Brain microvascular endothelial cell (primary cell): ENCODE measurements around the gene ARID5B.

Source experiments
- DNase-seq: peaks from one replicate; pipeline ENCODE4 v3.0.0-alpha.2; 2020
- H3K27ac ChIP-seq: fragments of 250-450 bp; sonication (Bioruptor Pico); 2 replicates; pipeline ENCODE4 v1.5.1; 2020; ENCODE audit warnings: mild to moderate bottlenecking, moderate library complexity
- H3K27me3 ChIP-seq: fragments of 250-450 bp; sonication (Bioruptor Pico); replicated peaks from 2 replicates; pipeline ENCODE4 v1.5.1; 2020; ENCODE audit warnings: mild to moderate bottlenecking
- H3K36me3 ChIP-seq: fragments of 250-450 bp; sonication (Bioruptor Pico); replicated peaks from 2 replicates; pipeline ENCODE4 v1.5.1; 2020; ENCODE audit warnings: mild to moderate bottlenecking
- H3K4me3 ChIP-seq: 2 replicates; pipeline ENCODE4 v1.5.1; 2011; ENCODE audit warnings: low read depth, mild to moderate bottlenecking, control low read depth, low read length, moderate library complexity
- in situ Hi-C: cut with HindIII; loops from 2 replicates; pipeline ENCODE4 v1.10.0; 2017; ENCODE audit warnings: low sequenced_read_pairs, low pct_ligation_motif_present
- TF ChIP-seq, protein P1 (sequence below): IDR thresholded peaks from 2 replicates; pipeline ENCODE4 v1.5.1; 2011; ENCODE audit warnings: low read depth, mild to moderate bottlenecking, moderate library complexity, low read length, control low read depth, inconsistent platforms; ENCODE audit errors: missing control alignments

ARID5B gene

DNA sequence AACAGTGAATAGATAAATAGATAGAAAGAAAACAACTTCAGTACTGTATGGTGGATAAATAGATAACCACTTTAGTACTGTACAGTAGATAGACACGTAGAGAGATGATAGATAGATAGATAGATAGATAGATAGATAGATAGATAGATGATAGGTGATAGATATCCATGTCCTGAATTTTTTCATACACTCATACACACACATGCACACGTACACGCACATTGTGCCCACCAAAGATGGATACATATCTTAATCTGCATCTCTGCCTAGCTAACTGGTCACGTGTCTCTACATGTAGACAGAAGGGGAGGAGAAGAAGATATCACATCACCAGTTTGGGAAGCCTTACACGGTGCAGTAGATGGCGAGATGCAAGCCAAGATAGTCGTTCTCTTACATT, 99.2 kb downstream of the ARID5B start:
- in situ Hi-C loops = no loop called here
- Histone ChIP-seq H3K27me3 (no peaks in the 10 kb centered on the region), H3K27ac (no peak overlapping the region), H3K4me3 (no peak overlapping the region), H3K36me3 (no peaks in the 10 kb centered on the region)
- TF ChIP-seq, protein P1, sequence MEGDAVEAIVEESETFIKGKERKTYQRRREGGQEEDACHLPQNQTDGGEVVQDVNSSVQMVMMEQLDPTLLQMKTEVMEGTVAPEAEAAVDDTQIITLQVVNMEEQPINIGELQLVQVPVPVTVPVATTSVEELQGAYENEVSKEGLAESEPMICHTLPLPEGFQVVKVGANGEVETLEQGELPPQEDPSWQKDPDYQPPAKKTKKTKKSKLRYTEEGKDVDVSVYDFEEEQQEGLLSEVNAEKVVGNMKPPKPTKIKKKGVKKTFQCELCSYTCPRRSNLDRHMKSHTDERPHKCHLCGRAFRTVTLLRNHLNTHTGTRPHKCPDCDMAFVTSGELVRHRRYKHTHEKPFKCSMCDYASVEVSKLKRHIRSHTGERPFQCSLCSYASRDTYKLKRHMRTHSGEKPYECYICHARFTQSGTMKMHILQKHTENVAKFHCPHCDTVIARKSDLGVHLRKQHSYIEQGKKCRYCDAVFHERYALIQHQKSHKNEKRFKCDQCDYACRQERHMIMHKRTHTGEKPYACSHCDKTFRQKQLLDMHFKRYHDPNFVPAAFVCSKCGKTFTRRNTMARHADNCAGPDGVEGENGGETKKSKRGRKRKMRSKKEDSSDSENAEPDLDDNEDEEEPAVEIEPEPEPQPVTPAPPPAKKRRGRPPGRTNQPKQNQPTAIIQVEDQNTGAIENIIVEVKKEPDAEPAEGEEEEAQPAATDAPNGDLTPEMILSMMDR = no peak
- no peak for DNase-seq

DNA sequence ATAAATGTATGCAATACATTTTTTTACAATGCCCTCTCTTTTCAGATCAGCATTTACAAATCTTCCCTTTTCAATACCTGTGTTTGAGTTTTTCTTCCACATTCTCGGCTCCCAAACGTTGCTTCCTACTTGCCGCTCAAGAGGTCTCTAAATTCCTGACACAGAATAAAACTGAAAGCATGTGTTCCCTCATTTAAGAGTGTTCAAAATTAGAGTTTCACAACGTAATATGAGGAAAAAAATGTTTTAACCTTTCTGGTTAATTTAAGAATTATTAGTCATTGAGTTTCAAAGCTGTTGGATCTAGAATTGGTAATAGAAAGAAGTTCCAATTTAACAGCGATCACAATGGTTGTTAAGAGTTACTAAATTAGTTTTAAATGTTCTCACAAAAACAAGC, 100.4 kb downstream of the ARID5B start:
- Histone ChIP-seq H3K27ac (no peak overlapping the region), H3K27me3 (no peaks in the 10 kb centered on the region), H3K36me3 (no peaks in the 10 kb centered on the region), H3K4me3 (no peak overlapping the region)
- TF ChIP-seq, protein P1 = no peak
- in situ Hi-C loops = no loop called here
- no peak for DNase-seq

DNA sequence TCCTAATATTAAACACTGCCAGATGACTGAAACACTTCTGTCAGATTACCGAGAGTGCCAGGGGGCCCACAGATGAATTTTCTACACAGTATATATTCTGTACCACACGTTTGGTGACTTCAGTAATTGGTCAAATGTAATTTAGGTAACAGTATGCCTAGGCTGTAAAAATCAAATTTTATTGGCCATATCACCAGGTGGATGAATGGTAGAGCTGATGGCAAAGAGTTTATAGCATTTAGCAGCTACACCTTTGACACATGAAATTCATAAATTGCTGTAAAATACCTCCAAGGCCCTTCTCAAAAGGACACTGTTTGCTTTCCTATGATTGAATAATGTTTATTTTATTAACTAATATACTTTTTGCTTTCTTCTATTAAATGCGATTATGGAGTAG, 101.3 kb downstream of the ARID5B start:
- DNase-seq = no peak
- Histone ChIP-seq H3K27ac (no peak overlapping the region), H3K36me3 (no peaks in the 10 kb centered on the region)

DNA sequence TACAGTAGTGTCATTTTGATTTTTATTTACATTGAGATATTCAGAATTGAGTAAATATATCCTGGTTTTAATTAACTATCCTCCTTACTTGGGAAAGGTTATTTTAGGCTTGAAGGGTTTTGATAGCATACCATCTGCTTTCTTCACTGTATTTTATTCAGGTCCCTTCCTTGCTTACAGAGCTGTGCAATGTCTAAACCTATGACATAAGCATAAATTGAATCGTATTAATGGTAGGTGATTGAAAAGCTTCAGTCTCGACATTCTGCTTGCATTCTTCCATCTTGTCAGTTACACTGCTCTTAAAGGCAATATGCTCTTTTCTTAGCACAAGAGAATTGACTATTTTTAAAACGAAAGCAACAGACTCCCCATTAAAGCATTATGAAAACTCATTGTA, 102.5 kb downstream of the ARID5B start:
- DNase-seq = no peak
- no peaks in the 10 kb centered on the region for H3K27me3 ChIP-seq
- no peaks in the 10 kb centered on the region for H3K36me3 ChIP-seq
- TF ChIP-seq, protein P1 = no peak
- in situ Hi-C loops = no loop called here
- H3K27ac ChIP-seq = no peak overlapping the region
- H3K4me3 ChIP-seq = no peak overlapping the region

More for the DNA sequence above, 101.3 kb downstream of the ARID5B start:
- H3K4me3 ChIP-seq = no peak overlapping the region
- H3K27me3 ChIP-seq = no peaks in the 10 kb centered on the region
- in situ Hi-C loops = no loop called here
- TF ChIP-seq, protein P1 = no peak

DNA sequence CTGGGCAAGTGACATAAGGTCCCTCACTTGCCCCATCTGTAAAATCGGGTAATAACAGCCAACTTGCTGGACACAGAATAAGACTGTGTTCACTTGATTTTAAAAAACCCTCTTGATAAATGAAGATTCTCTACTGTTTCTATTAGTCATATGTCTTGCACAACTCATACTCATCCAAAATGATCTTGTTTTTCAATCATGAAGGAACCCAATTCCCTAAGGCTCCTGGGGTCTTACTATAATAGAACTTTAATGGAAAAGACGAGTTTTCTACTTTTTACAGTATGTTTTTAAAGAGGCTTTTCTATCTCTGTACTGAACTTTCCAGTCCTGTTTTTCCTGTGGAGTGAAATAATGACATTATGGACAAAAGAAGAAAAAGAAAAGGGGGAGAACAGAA, 103.8 kb downstream of the ARID5B start:
- Histone ChIP-seq H3K27me3 (no peaks in the 10 kb centered on the region), H3K36me3 (no peaks in the 10 kb centered on the region), H3K4me3 (no peak overlapping the region), H3K27ac (no peak overlapping the region)
- in situ Hi-C loops = no loop called here
- TF ChIP-seq, protein P1 = no peak
- DNase-seq = no peak

DNA sequence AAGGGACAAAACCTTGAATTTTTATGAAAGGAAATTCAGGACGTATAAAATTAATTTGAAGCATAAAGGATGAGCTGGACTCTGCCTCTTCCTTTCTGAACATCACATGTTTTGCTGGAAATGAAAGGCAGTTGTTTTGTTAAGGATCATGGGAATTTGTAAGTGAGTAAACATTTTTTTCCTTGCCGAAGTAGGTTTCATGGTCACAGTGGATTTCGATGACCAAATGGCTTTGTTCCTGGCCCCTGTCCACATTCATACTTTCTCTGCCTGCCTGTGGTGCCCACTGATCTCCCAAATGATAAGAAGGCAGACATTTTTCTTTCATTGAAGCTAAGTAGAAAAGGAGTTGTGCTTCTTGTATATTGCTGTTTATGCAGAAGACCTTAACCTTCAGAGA, 104.2 kb downstream of the ARID5B start:
- TF ChIP-seq, protein P1 = no peak
- in situ Hi-C loops = no loop called here
- DNase-seq = no peak
- H3K27me3 ChIP-seq = no peaks in the 10 kb centered on the region
- no peak overlapping the region for H3K27ac ChIP-seq
- H3K36me3 ChIP-seq = no peaks in the 10 kb centered on the region
- H3K4me3 ChIP-seq = no peak overlapping the region
